GM21737 (cell line): ENCODE measurements around the gene VWA8.
"Not testable (repeated sequence)": the region's sequence is repeated elsewhere in the genome, so short reads cannot be mapped to it uniquely, and the experiment has no call there.

Experiments
- ATAC-seq: cut with Tn5 transposase; IDR thresholded peaks from one replicate; pipeline ENCODE4 v1.9.1; 2021; ENCODE audit warnings: mild to moderate bottlenecking, moderate library complexity; ENCODE audit not compliant: unreplicated experiment

The VWA8 gene

DNA sequence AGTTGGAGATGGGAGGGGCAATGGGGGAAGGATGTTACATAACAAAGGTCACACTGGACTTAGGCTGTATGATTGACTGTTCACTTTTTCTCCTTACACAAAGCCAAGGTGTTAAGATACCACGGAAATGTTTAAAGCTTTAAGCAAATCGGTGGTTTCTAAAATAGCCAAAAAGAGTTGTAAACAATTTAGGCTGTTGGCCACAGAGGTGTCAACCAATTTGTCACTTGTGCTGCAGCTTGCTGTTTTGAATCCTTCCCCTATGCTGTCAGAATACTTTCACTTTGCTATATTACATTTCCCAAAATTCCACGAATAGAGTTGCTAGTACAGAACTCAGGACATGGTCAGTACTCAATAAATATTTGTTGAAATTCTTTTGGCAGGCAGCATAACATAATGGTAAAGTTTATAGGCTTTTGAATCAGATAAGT is 149.3 kb downstream of the VWA8 start:
- peak; percentile 67 for ATAC-seq

DNA sequence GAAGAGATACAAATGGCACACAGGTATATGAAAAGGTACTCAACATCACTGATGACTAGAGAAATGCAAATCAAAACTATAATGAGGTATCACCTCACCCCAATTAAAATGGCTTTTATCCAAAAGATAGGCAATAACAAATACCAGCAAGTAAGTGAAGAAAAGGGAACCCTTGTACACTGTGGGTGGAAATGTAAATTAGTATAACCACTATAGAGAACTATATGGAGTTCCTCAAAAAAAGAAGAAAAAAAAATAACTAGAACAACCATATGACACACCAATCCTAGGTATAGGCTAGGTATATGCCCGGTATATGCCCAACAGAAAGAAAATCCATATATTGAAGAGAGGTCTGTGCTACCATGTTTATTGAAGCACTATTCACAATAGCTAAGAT is 150.9 kb downstream of the VWA8 start:
- no peak for ATAC-seq

DNA sequence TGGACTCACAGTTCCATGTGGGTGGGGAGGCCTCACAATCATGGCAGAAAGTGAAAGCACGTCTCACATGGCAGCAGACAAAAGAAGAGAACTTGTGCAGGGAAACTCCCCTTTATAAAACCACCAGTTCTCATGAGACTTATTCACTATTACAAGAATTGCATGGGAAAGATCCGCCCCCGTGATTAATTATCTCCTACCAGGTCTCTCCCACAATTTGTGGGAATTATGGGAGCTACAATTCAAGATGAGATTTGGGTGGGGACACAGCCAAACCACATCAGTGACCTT is 157.5 kb downstream of the VWA8 start:
- not testable (repeated sequence) for ATAC-seq

DNA sequence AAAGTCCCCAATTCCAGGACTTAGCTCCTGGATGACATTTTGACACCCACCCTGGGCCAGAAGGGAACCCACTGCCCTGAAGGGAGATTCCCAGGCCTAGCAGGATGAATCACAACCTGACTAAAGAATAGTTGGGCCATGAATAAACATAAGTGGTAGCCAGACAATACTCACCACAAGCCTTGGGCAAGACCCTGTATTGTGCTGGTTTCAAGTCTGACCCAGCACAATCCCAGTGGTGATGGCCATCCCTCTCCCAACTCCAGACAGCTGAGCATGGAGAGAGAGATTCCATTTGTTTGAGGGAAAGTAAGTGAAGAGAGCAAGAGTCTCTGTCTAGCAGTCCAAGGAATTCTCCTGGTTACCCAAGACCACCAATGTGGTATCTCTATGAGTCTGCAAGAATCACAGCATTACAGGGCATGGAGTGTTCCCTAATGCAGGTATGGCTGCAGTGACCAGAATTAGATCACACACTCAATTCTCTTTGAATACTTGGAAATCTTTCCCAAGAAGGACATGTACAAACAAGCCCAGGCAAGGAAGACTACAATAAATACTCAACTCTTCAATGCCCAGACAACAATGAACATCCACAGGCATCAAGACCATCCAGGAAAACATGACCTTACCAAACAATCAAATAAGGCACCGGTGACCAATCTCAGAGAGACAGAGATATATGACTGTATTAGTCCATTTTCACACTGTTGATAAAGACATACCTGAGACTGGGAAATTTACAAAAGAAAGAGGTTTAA is 158.0 kb downstream of the VWA8 start:
- ATAC-seq, result no peak

DNA sequence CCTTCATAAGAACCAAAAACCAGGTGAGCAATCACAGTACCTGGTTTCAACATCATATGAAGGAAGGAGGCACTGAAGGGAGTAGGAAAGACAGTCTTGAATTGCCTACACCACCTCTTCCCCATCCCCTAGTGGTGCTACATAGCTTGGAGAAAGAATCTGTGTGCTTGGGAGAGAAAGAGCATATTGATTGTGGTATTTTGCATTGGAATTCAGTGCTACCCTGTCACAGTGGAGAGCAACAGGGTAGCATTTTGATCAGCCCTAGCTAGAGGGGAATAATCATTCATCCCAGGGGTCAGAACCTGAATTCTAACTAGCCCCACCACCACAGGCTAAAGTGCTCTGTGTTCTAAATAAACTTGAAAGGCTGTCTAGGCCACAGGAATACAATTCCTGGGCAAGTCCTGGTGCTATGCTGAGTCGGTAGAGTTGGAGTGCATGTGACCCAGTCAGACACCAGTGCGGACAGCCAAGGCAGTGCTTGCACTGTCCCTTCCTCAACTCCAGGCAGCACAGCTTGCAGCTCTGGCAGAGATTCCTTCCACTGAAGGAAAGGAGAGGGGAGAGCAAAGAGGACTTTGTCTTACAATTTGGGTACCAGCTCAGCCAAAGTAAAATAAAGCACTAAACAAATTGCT is 158.7 kb downstream of the VWA8 start:
- no peak for ATAC-seq

DNA sequence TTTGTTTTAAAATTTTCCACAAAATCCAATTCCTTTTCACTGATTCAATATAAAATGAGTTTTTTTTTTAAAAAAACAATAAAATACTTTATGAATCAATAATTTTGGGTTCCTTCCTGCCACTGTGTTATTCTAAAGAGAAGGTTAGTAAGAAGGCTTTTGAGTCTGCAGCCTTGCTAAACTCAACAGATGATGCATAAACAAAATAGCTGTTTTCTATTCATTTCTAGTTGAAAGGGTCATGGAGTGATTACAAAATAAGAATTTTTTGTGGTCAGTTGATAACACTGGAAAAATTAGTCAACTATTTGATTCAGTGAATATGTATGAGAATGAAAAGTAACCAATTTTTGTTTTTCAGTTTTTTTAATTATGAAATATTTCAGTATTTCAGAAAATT is 169.9 kb downstream of the VWA8 start:
- ATAC-seq, result no peak

DNA sequence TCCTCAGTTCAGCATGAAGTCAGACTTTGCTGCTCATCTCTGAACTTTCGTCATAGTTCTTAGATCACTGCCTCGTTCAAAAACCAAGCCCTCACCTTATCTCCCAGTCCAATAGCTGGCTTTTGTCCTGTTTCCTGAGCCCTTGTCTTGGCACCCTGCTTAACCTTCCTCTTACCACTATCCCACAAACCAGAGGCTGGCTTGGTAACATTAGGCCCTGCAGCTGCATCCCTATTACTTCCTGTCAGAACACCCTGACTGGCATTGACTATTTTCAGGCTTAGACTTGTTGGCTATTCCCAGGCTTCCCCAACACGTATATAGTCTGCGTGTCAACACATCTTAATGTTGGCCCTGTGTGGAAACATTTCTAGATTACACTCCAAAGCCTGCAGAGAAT is 172.4 kb downstream of the VWA8 start:
- no peak for ATAC-seq

DNA sequence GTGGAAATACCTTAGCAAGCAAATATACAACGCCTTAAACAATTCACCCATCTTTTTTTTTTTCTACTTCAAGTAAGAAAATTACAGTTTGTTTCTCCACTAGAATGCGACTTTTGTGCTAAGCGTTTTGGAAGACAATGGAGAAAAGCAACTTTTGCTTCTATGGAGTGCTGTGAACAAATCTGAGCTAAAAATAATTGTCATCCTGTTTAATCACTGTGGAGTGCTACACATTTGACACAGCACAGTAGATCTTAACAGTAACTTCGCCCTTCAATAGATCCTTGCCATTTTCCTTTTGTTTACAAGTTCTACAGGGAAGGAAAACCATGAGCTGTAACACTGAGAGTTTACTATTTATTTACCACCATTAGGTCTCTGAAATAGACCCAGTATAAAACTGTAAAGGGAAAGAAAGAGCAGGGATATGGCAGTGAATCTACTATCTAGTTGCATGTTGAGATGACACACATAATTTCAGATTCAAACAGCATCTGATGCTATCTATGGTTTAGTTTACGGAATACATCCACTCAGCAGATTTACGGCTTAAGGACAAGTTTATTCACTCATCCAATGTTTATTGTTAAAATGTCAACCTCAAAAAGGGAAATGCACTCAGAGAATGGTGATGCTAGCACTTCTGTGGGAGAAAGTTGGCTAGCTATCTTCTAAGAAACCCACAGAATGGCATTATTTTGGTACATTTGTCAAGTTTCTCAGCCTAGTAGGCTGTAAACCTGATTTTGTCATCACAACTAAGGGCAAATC is 175.3 kb downstream of the VWA8 start:
- no peak for ATAC-seq

DNA sequence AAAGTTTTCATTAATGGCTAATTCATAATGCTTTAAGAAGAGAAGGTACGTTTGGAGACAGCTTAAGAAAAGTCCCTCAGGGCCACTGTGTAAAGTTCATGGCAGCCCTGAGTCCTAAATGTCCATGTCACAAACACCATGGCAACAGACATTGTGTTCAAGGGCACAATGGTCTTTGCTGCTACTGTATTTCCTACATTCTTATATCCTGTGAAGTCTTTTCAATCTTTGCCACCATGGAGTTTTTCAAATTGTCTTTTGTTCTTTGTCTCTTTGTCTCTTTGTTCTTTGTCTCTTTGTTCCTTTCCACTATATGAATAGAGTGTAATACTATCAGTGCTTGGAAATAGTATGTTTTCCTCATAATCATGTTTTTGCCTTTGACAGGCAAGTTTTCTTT is 178.8 kb downstream of the VWA8 start:
- ATAC-seq, result no peak

DNA sequence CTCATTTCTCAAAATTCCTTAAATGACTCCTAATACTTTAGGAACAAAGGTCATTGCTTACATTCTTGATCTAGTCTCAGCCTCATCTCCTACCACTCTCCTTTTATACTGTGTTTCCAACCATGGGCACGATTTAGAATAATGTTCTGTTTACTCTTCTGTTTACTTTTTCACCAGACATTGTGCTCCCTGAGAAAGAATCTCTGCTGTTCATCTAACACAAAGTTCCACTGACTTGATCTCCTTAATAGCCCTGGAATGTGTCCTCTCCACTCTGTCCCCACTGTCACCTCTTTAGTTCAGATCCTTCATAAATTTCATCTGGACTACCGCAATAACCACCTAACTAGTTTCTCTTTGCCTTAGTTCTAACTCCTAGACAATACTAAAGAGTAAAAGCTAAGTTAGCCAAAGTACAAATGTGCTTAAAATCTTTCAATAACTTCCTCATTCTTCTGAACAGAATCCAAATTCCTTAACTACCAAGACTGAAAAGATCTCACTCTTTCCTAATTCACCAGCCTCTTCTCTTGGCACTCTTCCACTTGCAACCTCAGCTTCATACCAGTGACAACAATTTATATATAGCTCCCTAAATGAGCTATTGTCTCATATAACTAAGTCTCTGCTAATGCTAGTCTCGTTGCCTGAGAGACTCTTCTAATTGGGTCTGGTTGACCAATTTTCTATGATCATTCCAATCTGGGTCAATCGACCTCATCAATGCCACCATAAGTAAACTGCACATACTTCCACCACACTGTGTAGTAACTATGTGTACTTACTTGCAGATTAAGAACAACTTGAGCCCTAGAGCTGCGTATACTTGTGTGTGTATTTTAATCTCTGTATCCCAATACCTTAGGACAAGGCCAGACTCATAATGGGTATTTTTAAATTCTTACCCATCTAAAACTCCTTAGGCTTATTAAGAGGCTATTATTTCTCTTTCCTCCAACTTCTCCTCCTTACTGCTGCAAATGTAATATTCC is 179.9 kb downstream of the VWA8 start:
- no peak for ATAC-seq

DNA sequence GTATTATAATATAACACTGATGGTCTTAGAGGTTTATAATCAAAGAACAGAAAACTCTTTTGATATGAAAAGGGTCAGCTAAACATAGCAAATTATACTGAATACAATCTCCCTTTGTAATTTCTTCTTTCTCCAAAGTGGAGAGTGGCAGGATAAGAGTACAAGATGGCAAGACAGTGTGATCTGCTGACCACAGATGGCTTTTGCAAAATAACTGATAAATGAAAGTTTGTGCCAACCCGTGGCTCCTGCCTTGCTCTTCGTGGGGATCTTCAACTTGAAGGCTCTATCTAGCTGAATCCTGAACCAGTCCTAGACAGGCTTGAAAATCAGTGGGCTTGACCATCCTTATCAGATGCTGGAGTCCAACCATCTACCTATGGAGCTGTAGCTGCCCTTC is 185.7 kb downstream of the VWA8 start:
- no peak for ATAC-seq

DNA sequence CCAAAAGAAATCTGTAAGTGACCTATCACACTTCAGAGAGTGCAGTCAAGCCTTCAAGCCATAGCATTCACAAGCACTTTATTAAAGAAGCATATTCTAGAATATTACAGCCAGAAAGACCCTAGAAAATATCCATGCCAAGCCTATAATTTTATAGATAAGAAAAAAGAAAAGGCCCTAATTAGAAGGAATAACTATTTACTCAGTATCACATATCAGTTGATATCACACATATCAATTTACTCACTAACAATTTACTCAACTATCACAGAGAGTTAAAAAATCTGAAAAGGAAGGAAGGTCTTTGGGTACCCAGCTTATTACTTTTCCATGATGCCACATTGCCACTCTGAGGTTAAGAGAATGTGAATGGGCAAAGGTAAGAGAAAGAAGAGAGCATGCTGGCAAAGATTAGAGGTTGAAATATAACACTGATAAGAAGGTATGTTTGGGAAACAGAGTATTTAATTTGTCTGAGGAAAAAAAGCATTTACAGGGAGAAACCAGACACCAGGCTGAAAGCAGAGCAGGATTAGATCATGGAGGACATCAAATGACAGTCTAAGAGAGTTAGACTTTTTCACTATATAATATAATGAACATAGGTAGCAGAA is 186.2 kb downstream of the VWA8 start:
- no peak for ATAC-seq

DNA sequence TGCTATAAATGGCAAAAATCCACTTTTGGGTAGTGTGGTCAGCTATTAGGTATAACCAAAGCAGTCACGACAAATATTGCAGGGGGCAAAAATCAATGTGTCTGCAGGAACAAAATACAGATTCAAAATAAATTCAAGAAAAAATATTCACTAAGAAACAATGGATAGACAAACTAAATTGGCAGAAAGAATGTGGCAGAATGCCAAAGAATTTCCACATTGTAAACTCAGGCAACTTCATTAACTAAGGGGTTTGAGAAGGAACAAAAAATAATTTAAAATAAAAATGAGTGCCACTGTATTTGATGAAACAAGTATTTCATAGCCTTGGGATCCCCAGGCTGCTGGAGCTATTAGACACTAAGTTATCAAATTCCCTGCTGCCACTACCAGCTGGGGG is 193.1 kb downstream of the VWA8 start:
- ATAC-seq, result no peak

DNA sequence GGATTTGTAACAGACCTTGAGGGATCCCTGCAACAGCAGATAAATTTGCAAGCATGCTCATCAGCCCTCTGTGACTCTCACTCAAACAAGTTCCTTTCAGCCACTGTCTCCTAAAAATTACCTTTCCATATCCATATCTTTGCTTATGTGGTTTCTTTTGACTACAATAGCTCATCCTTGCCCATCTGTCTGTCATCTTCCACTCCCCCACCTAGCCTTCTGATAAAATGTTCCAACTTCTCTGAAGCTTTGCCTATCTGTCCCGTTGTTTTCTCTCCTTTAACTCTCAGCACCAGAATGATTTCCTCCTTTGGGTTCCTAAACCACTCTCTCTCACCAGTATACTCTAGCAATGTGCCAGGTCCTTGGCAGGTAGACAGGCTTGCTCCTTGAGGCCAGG is 194.5 kb downstream of the VWA8 start:
- no peak for ATAC-seq

DNA sequence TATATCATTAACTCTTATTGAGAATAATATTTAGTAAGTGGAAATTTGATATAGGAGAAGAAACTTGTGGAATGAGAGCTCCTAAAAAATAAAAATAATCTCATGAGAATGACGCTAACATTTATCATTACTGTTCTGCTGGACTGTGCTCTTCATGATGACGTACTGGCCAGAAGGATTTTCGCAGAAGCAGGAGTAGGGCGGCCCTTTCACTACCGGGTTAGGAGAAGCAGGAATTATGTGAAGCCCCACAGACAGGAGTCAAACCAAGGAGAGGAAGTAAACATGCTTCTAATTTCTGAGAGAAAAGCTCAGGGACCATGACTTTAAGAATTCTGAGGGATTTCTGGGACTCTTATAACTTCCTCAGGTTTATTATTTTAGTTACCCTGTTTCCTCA is 195.1 kb downstream of the VWA8 start:
- ATAC-seq, result no peak

DNA sequence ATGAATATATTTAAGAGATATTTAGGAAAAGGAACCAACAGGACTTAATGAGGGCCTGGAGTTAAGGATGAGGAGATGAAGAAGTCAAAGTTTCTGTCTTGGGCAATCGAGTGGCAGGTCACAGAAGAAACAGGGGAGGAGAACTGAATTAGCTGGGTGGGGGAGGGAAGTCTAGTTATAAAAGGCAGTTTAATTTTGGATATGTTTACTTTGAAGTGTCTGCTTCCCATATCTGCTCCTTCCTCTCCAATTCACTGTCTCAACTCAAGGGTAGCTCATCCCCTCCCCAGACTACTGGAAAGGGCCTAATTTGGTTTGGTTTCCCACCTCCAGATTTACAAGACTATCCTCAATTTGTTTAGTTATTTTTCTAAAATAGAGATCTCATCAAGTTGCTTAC is 195.9 kb downstream of the VWA8 start:
- no peak for ATAC-seq

DNA sequence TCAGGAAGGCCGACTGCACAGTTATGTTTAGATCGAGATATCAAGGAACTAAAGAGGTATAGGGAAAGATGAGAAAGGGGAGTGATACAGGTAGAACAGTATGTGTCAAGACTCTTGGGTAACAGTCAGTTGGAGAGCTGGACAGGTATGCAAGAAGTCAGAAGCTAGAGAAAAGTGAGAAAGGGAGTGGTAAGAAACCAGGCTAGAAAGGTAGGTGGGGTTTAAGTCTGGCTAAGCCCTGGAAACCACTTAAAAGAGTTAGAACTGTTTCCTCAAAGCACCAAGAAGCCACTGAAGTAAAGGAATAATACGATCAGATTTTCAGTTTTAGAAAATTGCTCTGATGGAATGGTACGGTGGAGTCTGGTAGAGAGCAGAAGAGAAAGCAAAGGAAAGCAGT is 196.4 kb downstream of the VWA8 start:
- no peak for ATAC-seq

DNA sequence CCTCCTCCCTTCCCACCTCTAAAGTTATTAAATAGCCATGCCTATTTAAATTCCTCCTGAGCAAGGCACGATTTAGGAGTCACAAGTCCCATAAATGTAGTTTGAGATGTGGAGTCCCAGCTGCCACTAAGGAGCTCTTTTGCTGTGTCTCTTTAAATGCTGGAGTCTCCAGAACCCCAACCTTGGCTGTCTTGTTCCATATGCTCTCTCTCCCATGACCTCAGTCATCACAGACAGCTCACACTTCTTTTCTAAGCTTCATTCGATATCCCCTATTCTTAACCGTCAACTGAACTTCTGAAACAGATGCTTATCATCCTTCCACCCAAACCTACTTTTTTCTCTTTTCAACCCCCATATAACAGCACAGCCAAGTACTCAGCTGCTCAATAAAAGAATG is 197.1 kb downstream of the VWA8 start:
- no peak for ATAC-seq

DNA sequence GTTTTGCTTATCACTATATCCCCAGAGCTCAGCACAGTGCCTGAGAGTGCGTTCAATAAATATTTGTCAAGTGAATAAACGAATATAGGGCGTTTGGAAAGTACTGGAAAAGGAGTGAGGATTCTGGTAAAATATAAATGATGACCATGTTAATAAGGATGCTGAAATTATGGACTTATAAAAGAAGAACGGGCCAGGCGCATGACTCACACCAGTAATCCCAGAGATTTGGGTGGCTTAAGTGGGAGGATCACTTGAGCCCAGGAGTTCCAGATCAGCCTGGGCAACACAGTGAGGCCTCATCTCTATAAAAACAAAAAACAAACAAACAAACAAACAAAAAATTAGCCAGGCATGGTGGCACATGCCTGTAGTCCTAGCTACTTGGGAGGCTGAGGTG is 198.1 kb downstream of the VWA8 start:
- ATAC-seq, result no peak

DNA sequence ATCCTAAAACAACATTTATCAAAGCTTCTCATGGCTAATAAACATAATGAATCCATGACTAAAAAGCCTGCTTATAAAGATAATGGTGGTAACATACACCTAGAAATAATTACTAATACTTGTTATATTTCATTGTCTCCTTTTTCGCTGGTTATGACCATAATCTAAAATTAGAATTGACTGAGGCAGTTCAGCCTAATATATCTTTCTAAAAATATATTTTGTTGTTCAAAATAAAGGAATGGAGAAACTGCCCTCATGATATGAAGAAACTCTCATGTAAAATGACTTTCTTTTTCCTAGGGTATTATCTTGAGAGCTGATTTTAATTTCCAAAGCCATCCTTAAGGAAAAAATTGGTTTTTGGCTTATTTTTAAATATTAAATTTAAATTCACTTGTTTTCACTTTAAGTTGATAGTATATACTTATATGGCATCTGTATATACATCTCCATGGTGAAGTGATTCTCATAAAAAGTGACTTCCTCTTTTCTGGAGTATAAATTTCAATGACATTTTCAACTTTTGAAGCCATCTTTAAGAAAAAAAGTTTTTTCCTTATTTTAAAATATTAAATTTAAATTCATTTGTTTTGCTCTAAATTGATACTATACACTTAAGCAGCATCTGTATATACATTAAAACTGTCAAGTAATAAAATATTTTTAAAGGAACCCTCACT is 204.6 kb downstream of the VWA8 start:
- no peak for ATAC-seq
